Endothelial cell of umbilical vein (primary cell): ENCODE measurements around the gene DNAJC25.

ENCODE experiments used
- MAX ChIP-seq: IDR thresholded peaks from 2 replicates; pipeline ENCODE4 v1.6.1; 2011; ENCODE audit not compliant: insufficient read depth, insufficient read length
- POLR2AphosphoS5 ChIP-seq: IDR thresholded peaks from 2 replicates; pipeline ENCODE4 v1.6.1; 2012; ENCODE audit warnings: low read depth, mild to moderate bottlenecking, control low read depth, low read length, moderate library complexity; ENCODE audit not compliant: insufficient read depth

DNA sequence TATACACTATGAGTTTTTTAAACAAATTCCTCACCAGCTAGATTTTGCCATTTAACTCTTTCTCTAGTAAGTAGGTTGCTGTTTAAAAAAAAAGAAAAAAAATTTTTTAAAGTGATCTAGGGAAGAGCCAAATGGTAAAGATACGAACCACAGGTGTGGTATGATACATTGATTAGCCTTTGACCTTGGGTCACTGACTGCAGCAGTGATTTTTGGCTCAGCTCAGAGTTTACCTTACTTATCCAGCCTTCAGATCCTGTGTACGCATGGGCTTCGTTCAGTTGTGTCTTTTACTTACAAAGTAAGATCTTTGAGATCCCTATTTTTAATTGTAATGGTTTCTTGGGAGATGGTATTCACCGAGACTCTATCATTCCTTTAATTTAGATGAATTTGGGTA is 17.9 kb downstream of the DNAJC25 start:
- TF ChIP-seq MAX (no peak), POLR2AphosphoS5 (no peak)
